Left hindlimb (tissue), 1 donor: ENCODE results near the gene FES.
A peak's percentile ranks its signal among the peaks of the same experiment; 100 is the strongest.

Source experiments
- DNase-seq: peaks from one replicate; pipeline ENCODE4 v3.0.0-alpha.2; 2018

FES gene

GRCh38 chr15:90933301-90933700 is 49.0 kb downstream of the FES start:
- DNase-seq, result no peak

- DNase-seq, result peak; percentile 80
Observed at GRCh38 chr15:90934256-90934948, 50.1 kb downstream of the FES start.

GRCh38 chr15:90934949-90935751 is 50.8 kb downstream of the FES start, which contains the start of gene UNC45A:
TSS of gene UNC45A (plus strand) at chr15:90935285. CDS start at chr15:90935325, 40 bp downstream.
- DNase-seq, result peak; percentile 90

- no peak for DNase-seq
Observed at GRCh38 chr15:90936823-90937222, 52.5 kb downstream of the FES start.

- no peak for DNase-seq
Observed at GRCh38 chr15:90938261-90938660, 54.0 kb downstream of the FES start.

GRCh38 chr15:90939756-90940155 is 55.5 kb downstream of the FES start:
- no peak for DNase-seq

GRCh38 chr15:90941038-90941437 is 56.7 kb downstream of the FES start:
- no peak for DNase-seq

GRCh38 chr15:90942354-90943120 is 58.2 kb downstream of the FES start:
- no peak for DNase-seq

GRCh38 chr15:90945091-90945490 is 60.8 kb downstream of the FES start:
- DNase-seq, result no peak
